ENCODE data around the gene PKP3.
"Not testable (repeated sequence)": the region's sequence is repeated elsewhere in the genome, so short reads cannot be mapped to it uniquely, and the experiment has no call there.

DNA sequence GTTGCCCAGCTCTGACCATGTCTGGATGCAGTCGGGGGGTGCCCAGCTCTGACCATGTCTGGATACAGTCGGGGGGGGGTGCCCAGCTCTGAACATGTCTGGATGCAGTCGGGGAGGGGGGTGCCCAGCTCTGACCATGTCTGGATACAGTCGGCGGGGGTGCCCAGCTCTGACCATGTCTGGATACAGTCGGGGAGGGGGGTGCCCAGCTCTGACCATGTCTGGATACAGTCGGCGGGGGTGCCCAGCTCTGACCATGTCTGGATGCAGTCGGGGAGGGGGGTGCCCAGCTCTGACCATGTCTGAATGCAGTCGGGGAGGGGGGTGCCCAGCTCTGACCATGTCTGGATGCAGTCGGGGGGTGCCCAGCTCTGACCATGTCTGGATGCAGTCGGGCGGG is 16.7 kb downstream of the PKP3 start:
- TF ChIP-seq, protein P1, sequence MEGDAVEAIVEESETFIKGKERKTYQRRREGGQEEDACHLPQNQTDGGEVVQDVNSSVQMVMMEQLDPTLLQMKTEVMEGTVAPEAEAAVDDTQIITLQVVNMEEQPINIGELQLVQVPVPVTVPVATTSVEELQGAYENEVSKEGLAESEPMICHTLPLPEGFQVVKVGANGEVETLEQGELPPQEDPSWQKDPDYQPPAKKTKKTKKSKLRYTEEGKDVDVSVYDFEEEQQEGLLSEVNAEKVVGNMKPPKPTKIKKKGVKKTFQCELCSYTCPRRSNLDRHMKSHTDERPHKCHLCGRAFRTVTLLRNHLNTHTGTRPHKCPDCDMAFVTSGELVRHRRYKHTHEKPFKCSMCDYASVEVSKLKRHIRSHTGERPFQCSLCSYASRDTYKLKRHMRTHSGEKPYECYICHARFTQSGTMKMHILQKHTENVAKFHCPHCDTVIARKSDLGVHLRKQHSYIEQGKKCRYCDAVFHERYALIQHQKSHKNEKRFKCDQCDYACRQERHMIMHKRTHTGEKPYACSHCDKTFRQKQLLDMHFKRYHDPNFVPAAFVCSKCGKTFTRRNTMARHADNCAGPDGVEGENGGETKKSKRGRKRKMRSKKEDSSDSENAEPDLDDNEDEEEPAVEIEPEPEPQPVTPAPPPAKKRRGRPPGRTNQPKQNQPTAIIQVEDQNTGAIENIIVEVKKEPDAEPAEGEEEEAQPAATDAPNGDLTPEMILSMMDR (IDR thresholded peaks at IDR 0.05 in 4 of 5, conservative IDR thresholded peaks at IDR 0.05 in 1 of 5): not testable (repeated sequence)
- not testable (repeated sequence) for TF ChIP-seq POLR2A (IDR thresholded peaks at IDR 0.05)
